Dermis lymphatic vessel endothelial cell (primary cell): ENCODE measurements around the gene SH3BGRL2. TPM values are rescaled to one million over a fixed set of nuclear protein-coding genes. Genes with fewer than 3 reads are reported as not detected.

Experiments
- total RNA-seq: library from RNA; depleted of rRNA; stranded (reverse); fragments of >200 nt; gene quantifications from 2 replicates; pipeline ENCODE4 v1.2.1, GENCODE V29; 2014

SH3BGRL2 gene
- total RNA-seq, result 159 and 172 TPM in 2 replicates

DNA sequence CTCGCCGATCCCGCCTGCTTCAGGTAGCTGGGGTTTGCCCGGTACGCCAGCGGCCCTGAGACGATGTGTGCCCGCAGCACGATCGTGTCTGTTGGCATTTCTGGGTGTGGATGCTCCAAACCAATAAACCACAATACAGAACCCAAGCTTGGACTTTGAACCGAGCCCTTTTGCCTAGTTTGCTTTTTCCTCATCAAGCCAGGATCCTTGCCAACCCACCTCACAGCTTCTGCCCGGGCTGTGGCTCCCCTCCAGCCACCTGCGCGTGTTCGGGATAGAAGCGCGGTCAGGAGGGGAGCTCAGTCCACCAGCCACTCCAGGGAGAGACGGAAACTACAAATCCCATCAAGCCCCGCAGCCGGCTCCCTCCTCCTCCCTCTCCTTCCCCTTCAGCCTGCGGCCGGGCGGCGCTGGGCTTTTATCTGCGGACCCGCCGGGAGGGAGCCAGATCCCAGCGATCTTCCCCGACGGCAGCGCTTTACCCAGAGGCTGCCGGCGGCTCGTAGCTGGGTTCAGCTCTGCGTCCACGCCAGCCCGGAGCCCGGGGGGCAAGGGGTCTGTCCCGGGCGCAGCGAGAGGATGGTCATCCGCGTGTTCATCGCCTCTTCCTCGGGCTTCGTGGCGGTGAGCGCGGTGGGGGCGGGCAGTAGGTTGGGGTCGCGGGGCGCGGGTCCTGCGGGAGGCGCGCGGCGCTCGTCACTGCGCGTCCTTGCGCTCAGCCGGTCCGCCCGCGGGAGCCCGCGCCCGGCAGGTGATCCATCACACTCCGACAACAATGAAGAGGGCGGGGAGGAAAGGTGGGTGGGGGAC is at the start of gene SH3BGRL2:
Gene SH3BGRL2, plus strand, starts transcription at position 447 of the 810 bp plus-strand sequence. Its CDS starts 133 bp downstream, at position 580.

Other genes starting within 250 kb of the SH3BGRL2 start
- 1.6 and 2.9 TPM in 2 replicates for gene LCA5, start 93.9 kb upstream of the SH3BGRL2 start, total RNA-seq